Pancreas (tissue), 10 donors: ENCODE measurements around the gene CPNE7. TPM values are rescaled to one million over a fixed set of nuclear protein-coding genes. Genes with fewer than 3 reads are reported as not detected.

Experiments used
- ATAC-seq, 4 donors: fragments of 200-7000 bp; cut with Tn5 transposase; one replicate each; pipeline versions ENCODE4 v1.8.0 to v1.9.1; 2020; ENCODE audit warnings: mild to moderate bottlenecking in 4 of 4, moderate library complexity in 4 of 4
- DNase-seq, 6 donors: peaks; one replicate each; pipeline ENCODE4 v3.0.0-alpha.2; 2020
- FAIRE-seq: peaks from 2 replicates; lab custom pipeline; 2012; peaks lifted over from hg19 to GRCh38; lab: Jason Lieb, UNC
- H3K27ac ChIP-seq, 4 donors: fragments of 200-600 bp; sonication (generic); 1 replicate in 3 of 4; 2 replicates in 1 of 4; pipeline versions ENCODE4 v1.5.0 to v1.8.0; 2020
- H3K27me3 ChIP-seq, 4 donors: fragments of 200-600 bp; one replicate each; pipeline ENCODE4 v1.8.0; 2021
- H3K36me3 ChIP-seq, 3 donors: fragments of 200-600 bp; sonication (generic) in 1 of 3; one replicate each; pipeline versions ENCODE4 v1.5.0 to v1.8.0; 2020 to 2021
- H3K4me1 ChIP-seq, 3 donors: fragments of 200-600 bp; one replicate each; pipeline ENCODE4 v1.8.0; 2021
- H3K4me3 ChIP-seq, 4 donors: fragments of 200-600 bp; sonication (generic) in 2 of 4; one replicate each; pipeline versions ENCODE4 v1.5.0 to v1.8.0; 2020 to 2021
- H3K9me3 ChIP-seq, 4 donors: fragments of 200-600 bp; one replicate each; pipeline ENCODE4 v1.8.0; 2021
- CTCF ChIP-seq, 4 donors: fragments of 200-600 bp; sonication (generic) in 3 of 4; IDR thresholded peaks; one replicate each; pipeline versions ENCODE4 v1.5.0 to v1.8.0; 2021; ENCODE audit warnings: antibody characterized with exemption in 4 of 4
- WGBS, 2 donors: extraction: QIAGEN DNeasy Blood & Tissue Kit; methylation state at CpG; one replicate each; pipeline ENCODE4 v1.1.7; 2013; 5-methylcytosine and 5-hydroxymethylcytosine counted together
- intact Hi-C, 3 donors: fragments of 100-400 bp; cut with DNase I; formaldehyde crosslinking; loops; one replicate each; pipeline versions ENCODE4 v1.11.1 to v1.14.2; 2022
- polyA plus RNA-seq, 2 donors: library from polyadenylated mRNA; stranded (reverse); fragments of 200-250 nt; gene quantifications; one replicate each; pipeline ENCODE4 v1.2.3, GENCODE V29; 2013
- total RNA-seq, 6 donors: library from RNA; stranded (reverse); fragmentation: NEBNext Ultra II Directional in 4 of 6; extraction: Animal tissue kit (Norgen Biotek cat#: 25700) in 4 of 6; gene quantifications; one replicate each; pipeline versions ENCODE4 v1.2.1 to v1.2.4, GENCODE V29; 2021 to 2023
- donor health status: healthy with polysubstance abuse.
- donor health status: DM: no; HTN: no; CAD: no; lungs with moderate emphysema.
- donor health status: DM: no; HTN: no; CAD: no.
- donor health status: control.
- donor health status: control.
- donor health status: Bipolar disorder and iron deficiency.
- donor health status: DM: yes; HTN: yes; CAD: no.
- donor health status: DM: no; HTN: no; CAD: no.
- donor health status: DM: no; HTN: no; CAD: no.
- donor health status: DM: yes; HTN: yes; CAD: no.

CPNE7 gene
- total and polyA plus RNA-seq, 8 donors = 0.12 to 4.5 (median 1.0) TPM

GRCh38 chr16:89593841-89594240, 18.3 kb downstream of the CPNE7 start:
- Histone ChIP-seq H3K27ac (no peak overlapping the region), H3K4me1 (no peaks in the 10 kb centered on the region), H3K36me3 (no peaks in the 10 kb centered on the region), H3K9me3 (no peaks in the 10 kb centered on the region), H3K27me3 (no peaks in the 10 kb centered on the region), H3K4me3 (no peak overlapping the region)
- FAIRE-seq = no peak
- no peak for ATAC-seq
- DNase-seq = no peak
- WGBS, 2 donors = 85 to 86% methylated on average over 15 of the region's 15 CpGs
- no peak for TF ChIP-seq CTCF (IDR thresholded peaks at IDR 0.05)
- intact Hi-C loops = no loop called here

GRCh38 chr16:89595330-89596060, 19.9 kb downstream of the CPNE7 start:
- Histone ChIP-seq H3K27ac (no peak overlapping the region), H3K9me3 (no peaks in the 10 kb centered on the region), H3K36me3 (no peaks in the 10 kb centered on the region), H3K4me3 (no peak overlapping the region), H3K4me1 (no peaks in the 10 kb centered on the region), H3K27me3 (no peaks in the 10 kb centered on the region)
- no peak for ATAC-seq
- DNase-seq = peak in 1 of 6 donors; percentile 56
- intact Hi-C loops = no loop called here
- WGBS, 2 donors = 88 to 89% methylated on average over 47 of the region's 47 CpGs
- FAIRE-seq = no peak
- TF ChIP-seq CTCF (IDR thresholded peaks at IDR 0.05) = no peak

- FAIRE-seq (no peak), ATAC-seq (no peak), DNase-seq (peak in 1 of 6 donors; percentile 55)
- Histone ChIP-seq H3K9me3 (no peaks in the 10 kb centered on the region), H3K36me3 (no peaks in the 10 kb centered on the region), H3K4me3 (no peak overlapping the region), H3K27ac (no peak overlapping the region), H3K27me3 (no peaks in the 10 kb centered on the region), H3K4me1 (no peaks in the 10 kb centered on the region)
- intact Hi-C loops = no loop called here
- no peak for TF ChIP-seq CTCF (IDR thresholded peaks at IDR 0.05)
- 87 to 89% methylated on average over 24 to 25 of the region's 25 CpGs for WGBS, 2 donors
These were observed 20.6 kb downstream of the CPNE7 start for GRCh38 chr16:89596061-89596689.

GRCh38 chr16:89596957-89597649, 21.5 kb downstream of the CPNE7 start:
- Histone ChIP-seq H3K4me3 (no peak overlapping the region), H3K36me3 (no peaks in the 10 kb centered on the region), H3K9me3 (no peaks in the 10 kb centered on the region), H3K4me1 (no peaks in the 10 kb centered on the region), H3K27ac (no peak overlapping the region), H3K27me3 (no peaks in the 10 kb centered on the region)
- ATAC-seq (no peak), DNase-seq (peak in 2 of 6 donors; percentile 48 to 50), FAIRE-seq (no peak)
- intact Hi-C loops = no loop called here
- 83 to 86% methylated on average over 16 to 19 of the region's 19 CpGs for WGBS, 2 donors
- TF ChIP-seq CTCF (IDR thresholded peaks at IDR 0.05) = no peak
